Left ventricle myocardium superior (tissue), 1 donor: ENCODE results near the gene CHMP3. TPM values are rescaled to one million over a fixed set of nuclear protein-coding genes. Genes with fewer than 3 reads are reported as not detected.
"Not testable (repeated sequence)": the region's sequence is repeated elsewhere in the genome, so short reads cannot be mapped to it uniquely, and the experiment has no call there.

Experiments
- ATAC-seq: fragments of 200-7000 bp; cut with Tn5 transposase; one replicate; pipeline ENCODE4 v1.9.1; 2020; ENCODE audit warnings: mild to moderate bottlenecking, moderate library complexity
- DNase-seq: peaks from one replicate; pipeline ENCODE4 v3.0.0-alpha.2; 2020
- intact Hi-C: fragments of 100-400 bp; cut with micrococcal nuclease; formaldehyde crosslinking; loops from one replicate; pipeline ENCODE4 v1.11.0; 2022
- total RNA-seq: library from RNA; stranded (reverse); fragmentation: NEBNext Ultra II Directional; extraction: Animal tissue kit (Norgen Biotek cat#: 25700); gene quantifications from one replicate; pipeline ENCODE4 v1.2.1, GENCODE V29; 2021
- donor health status: DM: no; HTN: yes; CAD: no; lungs with severe emphysema.

The CHMP3 gene
- total RNA-seq, 1 donor from 2014 or later = 184 TPM

DNA sequence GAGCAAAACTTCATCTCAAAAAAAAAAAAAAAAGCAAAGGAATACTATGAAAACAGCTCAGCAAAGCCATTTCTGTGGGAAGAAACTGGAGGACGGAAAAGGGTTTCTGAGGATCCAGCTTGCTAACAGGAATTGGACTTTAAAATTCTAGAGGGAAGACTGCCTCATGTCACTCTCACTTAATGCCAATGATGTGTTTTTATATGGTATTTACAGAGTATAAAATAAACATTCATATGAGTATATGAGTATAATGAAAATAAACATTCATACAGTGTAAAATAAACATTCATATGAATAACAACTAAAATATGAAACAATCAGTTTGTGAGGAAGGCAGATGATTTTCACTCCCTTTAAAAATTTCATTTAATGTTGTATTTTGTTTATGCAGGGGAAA is 43.9 kb downstream of the CHMP3 start:
- no peak for ATAC-seq
- DNase-seq = no peak
- intact Hi-C loops = no loop called here

DNA sequence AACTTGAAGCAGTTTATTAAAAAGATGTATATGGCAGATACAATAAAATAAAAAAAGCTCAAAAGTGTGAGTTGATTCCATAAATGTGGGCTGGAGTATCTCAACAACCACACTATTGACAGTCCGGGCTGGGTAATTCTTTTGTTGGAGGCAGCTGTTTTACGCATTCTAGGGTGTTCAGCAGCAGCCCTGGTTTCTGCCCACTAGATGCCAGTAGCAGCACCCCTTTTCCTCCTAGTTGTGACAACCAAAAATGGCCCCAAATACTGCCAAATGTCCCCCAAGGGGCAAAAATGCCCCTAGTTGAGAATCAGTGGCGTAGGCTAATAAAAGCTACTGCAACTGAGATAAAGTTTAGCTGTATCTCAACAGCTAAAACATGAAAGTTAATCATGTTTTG is 44.8 kb downstream of the CHMP3 start:
- peak; percentile 64 for ATAC-seq
- intact Hi-C loops = no loop called here
- DNase-seq = no peak

DNA sequence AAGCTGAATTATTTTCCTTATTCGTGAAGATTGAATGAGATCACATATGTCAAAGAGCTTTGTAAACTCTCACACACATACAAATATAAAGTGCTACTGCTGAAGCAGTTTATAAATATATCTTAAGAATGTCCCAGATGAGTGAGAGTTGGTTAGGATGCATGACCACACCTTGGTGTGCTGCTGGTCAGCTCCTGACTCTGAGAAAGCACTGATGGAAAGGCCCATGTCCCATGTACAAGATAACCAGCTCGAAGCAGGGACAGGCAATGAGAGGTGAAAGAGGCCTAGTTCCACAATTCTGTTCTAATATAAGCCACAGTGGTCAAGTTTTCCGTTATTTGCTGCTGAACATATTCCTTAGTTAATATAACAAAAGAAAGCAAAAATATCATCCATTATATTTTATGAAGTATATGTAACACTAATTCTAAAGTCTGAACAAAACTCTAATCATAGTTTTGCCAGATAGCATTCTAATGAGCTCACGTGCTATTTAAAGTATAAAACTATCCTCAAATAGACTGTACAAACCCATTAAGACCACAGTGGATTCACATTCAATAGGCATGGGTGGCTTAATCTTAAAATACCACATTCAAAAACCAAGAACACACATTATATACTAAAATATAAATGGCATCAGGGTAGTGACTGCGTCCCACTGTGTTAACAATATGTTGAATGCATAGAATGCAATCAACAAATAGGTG is 49.1 kb downstream of the CHMP3 start:
- intact Hi-C loops = no loop called here
- ATAC-seq (peak; percentile 51), DNase-seq (no peak)

DNA sequence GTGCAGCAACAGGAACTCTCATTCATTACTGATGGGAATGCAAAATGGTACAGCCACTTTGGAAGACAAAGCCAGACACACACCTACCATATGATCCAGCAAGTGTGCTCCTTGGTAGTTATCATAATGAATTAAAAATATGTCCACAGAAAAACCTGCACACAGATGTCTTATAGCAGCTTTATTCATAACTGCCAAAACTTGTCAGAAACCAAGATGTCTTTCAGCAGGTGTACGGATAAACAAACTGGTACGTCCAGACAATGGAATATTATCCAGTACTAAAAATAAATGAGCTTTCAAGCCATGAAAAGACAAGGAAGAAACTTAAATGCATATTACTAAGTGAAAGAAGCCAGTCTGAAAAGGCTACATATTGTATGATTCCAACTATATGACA is 50.4 kb downstream of the CHMP3 start:
- DNase-seq (no peak), ATAC-seq (no peak)
- intact Hi-C loops = no loop called here

DNA sequence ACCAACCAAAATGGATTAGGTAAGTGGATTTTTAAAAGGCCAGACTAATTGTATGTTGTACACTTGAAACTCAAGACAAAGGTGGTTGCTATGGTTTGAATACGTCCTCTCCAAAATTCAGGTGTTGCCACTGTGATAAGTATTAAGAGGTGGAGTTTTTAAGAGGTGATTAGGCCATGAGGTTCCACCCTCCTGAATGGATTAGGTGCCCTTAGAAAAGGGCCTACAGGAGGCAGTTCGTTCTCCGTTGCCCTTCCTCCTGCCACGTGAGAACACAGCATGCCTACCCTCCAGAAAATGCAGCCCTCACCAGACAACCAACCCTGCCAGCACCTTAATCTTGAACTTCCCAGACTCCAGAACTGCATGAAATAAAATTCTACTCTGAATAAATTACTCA is 51.2 kb downstream of the CHMP3 start:
- DNase-seq (no peak), ATAC-seq (no peak)
- intact Hi-C loops = no loop called here

DNA sequence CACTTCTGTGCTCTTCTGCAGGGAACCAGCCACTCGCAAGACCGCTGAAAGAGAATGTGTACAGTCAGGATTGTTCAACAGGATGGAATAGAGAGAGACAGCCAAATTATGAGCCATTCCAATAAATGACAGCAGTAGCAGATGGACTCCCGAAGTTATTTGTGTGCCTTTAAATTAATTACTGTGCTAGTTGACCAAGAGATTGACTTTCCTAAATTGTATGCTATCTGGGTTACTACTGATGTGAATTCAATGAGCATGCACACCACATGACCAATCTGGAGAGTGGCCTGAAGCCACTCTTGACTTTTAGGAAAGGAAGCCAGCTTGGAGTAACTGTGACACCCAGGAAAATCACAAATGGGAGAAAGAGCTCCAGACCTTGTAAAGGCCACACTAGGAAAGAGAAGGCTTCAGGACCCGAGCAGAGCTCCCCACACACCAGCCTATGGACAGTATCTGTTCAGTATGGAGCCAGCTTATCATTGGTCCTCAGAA is 52.8 kb downstream of the CHMP3 start:
- intact Hi-C loops = no loop called here
- DNase-seq = no peak
- peak; percentile 38 for ATAC-seq

DNA sequence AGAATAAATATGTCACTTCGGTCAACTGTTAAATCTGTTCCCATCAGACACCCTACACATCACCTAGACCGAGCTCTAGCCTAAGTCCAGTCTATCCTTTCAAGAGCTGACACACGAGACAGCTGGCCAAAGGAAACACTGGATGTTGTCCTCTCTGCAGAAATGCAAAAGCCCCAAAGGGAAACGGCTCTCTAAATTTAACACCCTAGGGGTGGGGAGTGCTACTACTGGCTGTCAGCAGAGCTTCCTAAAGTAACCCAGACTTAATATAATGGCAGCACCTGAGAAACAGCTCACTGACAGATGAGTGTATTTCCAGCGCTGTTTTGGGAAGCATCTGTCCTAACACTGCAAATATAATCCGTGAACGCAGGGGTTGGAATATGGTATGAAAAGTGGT is 55.6 kb downstream of the CHMP3 start:
- ATAC-seq = peak; percentile 73
- no peak for DNase-seq
- intact Hi-C loops = no loop called here

DNA sequence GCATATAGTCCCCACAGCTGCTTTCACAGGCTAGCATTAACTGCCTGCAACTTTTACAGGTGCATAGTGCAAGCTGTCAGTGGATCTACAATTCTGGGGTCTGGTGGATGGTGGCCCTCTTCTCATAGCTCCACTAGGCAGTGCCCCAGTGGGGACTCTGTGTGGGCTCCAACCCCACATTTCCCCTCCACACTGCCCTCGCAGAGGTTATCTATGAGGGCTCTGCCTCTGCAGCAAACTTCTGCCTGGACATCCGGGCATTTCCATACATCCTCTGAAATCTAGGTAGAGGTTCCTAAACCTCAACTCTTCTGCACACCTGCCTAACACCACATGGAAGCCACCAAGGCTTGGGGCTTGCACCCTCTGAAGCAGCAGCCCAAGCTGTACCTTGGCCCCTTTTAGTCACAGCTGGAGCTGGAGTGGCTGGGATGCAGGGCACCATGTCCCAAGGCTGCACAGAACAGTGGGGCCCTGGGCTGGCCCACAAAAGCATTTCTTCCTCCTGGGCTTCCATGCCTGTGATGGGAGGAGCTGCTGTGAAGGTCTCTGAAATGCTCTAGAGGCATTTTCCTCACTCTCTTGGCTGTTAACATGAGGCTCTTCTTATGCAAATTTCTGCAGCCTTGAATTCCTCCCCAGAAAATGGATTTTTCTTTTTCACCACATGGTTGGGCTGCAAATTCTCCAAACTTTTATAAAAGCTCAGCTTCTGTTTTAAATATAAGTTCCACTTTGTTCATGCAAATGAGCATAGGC is 62.7 kb downstream of the CHMP3 start:
- intact Hi-C loops = no loop called here
- DNase-seq = no peak
- no peak for ATAC-seq

DNA sequence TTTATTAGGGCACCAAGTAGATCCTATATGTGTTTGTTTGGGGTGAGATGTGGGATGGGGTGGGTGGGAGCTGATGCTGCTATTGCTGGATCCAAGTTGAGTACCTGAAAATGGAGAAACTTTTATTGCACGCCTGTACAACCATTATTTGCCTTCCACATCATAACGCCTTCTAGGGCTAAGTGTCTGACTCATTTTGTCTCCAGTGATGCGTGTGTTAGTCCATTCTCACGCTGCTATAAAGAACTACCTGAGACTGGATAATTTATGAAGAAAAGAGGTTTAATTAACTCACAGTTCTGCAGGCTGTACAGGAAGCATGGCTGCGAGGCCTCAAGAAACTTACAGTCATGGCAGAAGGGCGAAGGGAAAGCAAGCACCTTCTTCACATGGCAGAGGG is 63.9 kb downstream of the CHMP3 start:
- DNase-seq (no peak), ATAC-seq (no peak)
- intact Hi-C loops = no loop called here

DNA sequence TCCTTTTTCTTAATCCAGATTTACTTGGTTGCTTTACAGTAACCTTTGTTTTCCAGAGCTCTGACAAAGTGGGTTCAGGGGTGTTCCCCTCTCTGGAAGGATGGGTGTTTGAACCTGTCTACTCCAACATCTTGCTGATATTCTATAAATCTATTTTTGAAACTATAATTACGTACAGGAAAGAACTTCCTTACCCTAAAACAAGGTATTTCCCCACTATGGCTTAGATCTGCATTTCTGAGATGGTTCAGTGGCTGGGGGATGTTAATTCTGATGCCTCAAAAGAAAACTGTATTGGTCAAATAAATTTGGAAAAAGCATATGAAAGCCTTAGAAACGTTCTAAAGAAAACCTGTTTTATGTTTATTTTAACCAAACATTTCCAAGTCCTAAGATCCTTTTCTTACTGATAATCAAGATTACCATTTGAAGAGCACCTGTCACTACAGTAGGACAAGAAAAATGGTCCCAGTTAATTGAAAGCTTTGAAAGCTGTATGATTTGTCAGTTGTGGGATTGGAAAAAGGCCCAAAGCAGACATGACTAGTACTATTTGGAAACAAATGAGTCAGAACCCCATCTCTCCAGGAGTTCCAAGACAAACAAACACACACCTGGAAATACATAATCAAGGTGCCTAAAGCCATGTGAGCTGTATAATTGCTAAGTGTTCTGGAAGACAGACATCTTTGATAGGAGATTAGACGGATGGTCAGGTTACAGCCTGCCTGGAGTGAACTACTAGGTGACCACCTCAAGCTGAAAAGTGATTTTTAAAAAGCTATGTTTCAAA is 64.6 kb downstream of the CHMP3 start:
- DNase-seq (no peak), ATAC-seq (no peak)
- intact Hi-C loops = no loop called here

DNA sequence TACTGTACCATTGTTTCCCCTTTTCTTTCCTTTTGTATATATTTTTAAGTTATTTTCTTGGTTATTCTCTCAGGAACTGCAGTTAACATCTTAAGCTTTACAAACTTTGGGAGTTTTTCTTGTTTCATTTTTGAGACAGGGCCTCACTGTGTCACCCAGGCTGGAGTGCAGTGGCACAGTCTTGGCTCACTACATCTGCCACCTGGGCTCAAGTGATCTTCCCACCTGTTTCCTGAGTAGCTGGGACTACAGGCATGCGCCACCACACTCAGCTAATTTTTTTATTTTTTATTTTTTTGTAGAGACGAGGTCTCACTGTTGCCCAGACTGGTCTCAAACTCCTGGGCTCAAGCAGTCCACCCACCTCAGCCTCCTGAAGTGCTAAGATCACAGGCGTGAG is 66.9 kb downstream of the CHMP3 start:
- intact Hi-C loops, ATAC-seq, DNase-seq: not testable (repeated sequence)

DNA sequence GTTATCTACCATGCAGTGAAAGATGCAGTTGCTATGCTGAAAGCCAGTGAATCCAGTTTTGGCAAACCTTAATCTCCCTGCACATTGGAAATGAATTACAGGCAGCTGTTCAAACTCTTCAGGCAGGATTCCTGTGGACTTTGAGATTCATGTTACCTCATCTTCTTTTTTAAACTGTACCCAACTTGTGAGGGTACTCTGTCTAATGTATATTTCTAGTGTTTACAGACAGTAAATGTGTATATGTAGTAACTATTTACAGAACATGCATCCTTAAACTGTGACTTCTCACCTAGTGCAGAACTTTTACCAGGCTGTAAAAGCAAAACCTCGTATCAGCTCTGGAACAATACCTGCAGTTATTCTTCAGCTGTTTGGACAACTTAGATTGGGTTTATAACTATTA is 71.2 kb downstream of the CHMP3 start:
- ATAC-seq (peak; percentile 59), DNase-seq (no peak)
- intact Hi-C loops = no loop called here

DNA sequence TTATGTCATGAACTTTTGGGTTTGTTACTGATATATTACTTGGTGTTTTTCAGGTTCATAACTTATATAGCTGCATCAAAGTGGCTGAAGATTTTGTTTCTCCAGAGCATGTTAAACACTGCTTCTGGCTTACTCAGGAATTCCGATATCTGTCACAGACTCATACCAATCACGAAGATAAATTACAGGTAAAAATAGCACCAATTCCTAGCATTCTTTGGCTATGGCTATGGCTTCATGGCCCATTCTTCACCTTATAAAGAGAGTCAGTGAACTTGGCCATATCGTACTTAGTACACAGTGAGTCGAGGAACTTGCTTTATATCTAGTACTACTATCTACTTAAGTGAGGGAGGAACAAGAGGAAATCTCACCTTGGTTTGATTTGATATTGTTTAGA is 72.2 kb downstream of the CHMP3 start:
- ATAC-seq (no peak), DNase-seq (no peak)
- intact Hi-C loops = no loop called here

DNA sequence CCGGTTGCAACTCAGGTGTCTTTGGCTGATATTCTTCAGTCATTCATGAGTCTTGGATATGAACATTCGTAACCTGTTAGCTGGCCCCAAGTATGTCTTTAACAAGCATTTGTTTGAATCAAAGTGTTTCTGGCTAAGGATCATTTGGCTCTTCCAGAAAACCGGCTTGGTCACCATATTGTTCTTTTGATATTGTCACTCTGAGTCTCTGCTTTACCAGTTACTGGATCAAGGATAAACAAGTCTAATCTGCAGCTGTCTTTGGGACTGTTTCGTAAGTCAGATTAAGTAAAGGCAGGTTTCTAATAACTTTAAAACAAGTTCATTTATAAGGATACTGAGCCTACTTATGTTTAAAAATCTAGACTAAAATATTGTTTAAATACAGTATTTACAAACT is 73.0 kb downstream of the CHMP3 start:
- ATAC-seq = no peak
- intact Hi-C loops = no loop called here
- DNase-seq = no peak

DNA sequence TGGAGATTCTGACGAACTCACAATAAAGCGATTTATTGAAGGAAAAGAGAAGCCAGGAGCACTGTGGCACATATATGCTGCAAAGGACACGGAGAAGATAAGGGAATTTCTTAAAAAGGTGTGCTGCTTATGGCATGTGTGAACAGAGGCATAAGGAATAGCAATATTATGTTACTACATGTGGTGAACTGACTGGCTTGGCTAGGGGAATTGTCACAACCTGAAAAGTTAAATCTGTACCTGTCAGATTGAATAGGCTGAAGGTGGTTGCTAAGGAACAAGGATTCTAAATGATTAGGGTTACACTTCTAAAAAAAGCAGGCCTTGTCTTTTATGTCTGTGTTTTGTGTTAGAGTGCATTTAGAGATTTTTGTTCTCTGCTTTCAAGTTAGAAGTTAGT is 73.7 kb downstream of the CHMP3 start:
- peak; percentile 9 for ATAC-seq
- no peak for DNase-seq
- intact Hi-C loops = no loop called here

DNA sequence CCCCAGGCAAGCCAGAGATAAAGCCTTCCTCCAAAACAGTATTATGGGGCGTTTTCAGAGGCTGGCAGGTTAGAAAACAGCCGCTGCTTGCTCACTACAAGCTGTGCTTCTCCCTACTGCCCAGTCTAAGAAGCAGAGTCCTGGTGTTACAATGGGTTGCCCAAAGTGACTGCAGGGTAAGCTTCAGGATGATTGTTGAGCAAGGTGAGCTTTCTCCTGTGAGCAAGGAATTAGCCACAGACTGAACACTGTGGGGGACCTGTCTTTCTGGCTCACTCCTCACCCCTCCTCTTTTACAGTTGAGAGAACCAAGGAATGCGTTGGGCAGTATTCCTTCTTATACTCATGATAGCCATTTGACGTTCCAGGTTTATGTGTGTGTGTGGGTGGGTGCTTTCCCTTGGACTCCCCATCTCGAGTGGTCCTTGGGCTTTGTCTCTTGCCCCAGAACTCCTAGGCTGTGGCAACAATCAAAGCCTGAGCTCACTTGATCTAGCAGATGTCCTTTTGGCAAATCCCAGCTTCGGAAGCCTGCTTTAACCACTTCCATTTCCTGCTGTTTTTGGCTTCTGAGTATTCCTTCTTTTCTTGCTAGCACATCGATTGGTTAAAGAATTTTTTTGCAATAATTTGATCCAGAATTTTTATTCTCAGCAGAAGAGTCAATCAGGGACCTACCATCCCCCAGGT is 74.5 kb downstream of the CHMP3 start:
- intact Hi-C loops = no loop called here
- ATAC-seq = no peak

DNA sequence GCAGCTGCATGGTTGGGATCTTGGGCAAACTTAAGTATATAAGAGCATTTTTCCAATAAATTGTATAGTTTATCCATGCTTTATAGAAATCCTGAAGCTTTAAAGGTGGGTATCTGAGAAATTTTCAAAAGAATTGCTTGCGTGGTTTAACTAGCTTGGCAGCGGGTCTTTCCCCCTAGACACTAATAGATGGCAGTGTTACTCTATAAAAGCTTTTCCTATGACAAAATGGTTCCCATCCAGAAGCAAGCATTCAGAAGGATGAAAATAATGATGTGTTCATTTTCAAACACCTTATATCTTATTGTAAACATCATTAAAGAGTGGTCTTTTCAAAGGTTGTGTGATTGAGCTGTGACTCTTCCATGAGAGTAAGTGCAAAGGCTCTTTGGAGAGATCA is 76.2 kb downstream of the CHMP3 start:
- ATAC-seq = no peak
- intact Hi-C loops = no loop called here
- DNase-seq = no peak

More for the DNA sequence above, 74.5 kb downstream of the CHMP3 start:
- no peak for DNase-seq

DNA sequence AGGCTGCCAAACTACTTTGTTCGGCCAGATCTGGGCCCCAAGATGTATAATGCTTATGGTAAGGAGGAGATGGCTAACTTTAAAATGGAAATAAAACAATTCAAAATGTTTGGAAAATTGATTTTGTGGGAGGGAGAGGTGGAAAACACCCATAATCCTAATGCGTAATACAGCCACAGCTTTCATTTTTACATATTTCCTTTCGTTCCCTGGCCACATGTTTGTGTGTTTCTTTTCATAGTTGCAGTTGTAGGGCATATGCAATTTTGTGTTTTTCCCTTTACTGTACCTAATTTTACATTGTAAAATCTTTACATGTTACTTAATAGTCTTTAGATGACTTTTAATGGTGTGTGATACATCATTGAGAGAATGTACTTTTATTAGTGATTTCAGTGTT is 77.4 kb downstream of the CHMP3 start:
- DNase-seq = no peak
- no peak for ATAC-seq
- intact Hi-C loops = no loop called here

DNA sequence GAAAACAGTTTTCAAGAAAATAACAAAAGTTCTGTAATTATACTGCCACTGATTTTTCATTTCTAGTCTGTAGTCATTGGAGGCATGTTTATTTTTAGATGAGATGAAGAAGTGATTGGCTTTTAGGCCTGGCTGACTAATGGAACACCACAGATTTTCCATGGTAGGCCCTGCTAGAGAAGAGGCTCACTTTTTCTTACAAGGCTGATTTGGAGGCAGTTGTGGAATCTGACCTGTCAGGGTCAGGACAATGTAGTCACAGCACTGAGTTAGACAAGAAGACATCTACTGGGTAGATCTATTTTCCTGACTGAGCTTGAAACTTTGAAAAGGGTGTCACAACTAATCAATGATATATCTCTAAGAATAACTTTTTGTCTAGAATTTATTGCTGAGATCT is 78.1 kb downstream of the CHMP3 start:
- intact Hi-C loops = no loop called here
- ATAC-seq (no peak), DNase-seq (no peak)

DNA sequence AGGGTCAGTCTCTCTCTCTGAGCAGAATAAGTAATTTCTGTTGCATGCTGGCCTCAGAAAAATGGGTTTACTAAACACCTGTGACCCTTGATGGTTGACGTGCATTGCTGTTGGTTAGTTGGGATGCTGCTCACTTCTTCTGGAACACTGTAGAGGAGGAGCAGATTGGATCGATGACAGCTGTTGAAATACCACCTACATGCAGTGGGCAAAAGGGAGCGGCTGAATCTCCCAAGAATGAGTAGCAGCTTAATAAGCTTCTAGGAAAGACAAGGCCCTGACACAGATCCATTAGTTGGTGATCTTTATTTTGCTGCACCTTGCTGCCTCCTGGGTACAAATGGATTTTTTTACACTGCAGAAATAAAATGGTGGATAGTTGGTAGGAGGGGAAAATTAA is 78.9 kb downstream of the CHMP3 start:
- ATAC-seq (no peak), DNase-seq (no peak)
- intact Hi-C loops = no loop called here
